Loucy (cell line): ENCODE data around the gene FABP3.

ENCODE experiments used
- CTCF ChIP-seq: fragments of 200-600 bp; sonication (generic); conservative IDR thresholded peaks from 2 replicates; pipeline ENCODE4 v1.5.1; 2014; ENCODE audit warnings: mild to moderate bottlenecking, antibody characterized with exemption, low read length
- EZH2phosphoT487 ChIP-seq: fragments of 200-600 bp; IDR thresholded peaks from 2 replicates; pipeline ENCODE4 v1.6.1; 2018; ENCODE audit warnings: antibody characterized with exemption, mild to moderate bottlenecking, moderate library complexity, borderline replicate concordance

GRCh38 chr1:31370021-31370420 is 2.9 kb downstream of the FABP3 start:
- TF ChIP-seq CTCF (no peak), EZH2phosphoT487 (no peak)
